WTC11 (cell line): ENCODE results near the gene ASTE1.

Experiments
- ATF6 ChIP-seq: sonication (generic); formaldehyde crosslinking; IDR thresholded peaks from 2 replicates; pipeline ENCODE4 v1.8.1; 2023; ENCODE audit warnings: mild to moderate bottlenecking, missing genetic modification reagents
- CTCF ChIP-seq: fragments of 200-600 bp; IDR thresholded peaks from 2 replicates; pipeline ENCODE4 v1.8.0; 2022; ENCODE audit warnings: antibody characterized with exemption
- GABPB1 ChIP-seq: sonication (generic); formaldehyde crosslinking; IDR thresholded peaks from 2 replicates; pipeline ENCODE4 v1.8.1; 2023; ENCODE audit warnings: mild to moderate bottlenecking, missing genetic modification reagents
- IRF1 ChIP-seq: sonication (generic); formaldehyde crosslinking; IDR thresholded peaks from 2 replicates; pipeline ENCODE4 v1.8.0; 2023; ENCODE audit warnings: missing genetic modification reagents
- JAZF1 ChIP-seq: fragments of 250-450 bp; sonication (Bioruptor Pico); IDR thresholded peaks from 2 replicates; pipeline ENCODE4 v1.9.0; 2021; ENCODE audit warnings: moderate library complexity, mild to moderate bottlenecking, inconsistent platforms
- MAX ChIP-seq: sonication (generic); formaldehyde crosslinking; IDR thresholded peaks from 2 replicates; pipeline ENCODE4 v1.8.0; 2022; ENCODE audit warnings: mild to moderate bottlenecking, missing genetic modification reagents
- MXD4 ChIP-seq: fragments of 250-450 bp; sonication (Bioruptor Pico); IDR thresholded peaks from 2 replicates; pipeline ENCODE4 v1.8.0; 2021; ENCODE audit warnings: mild to moderate bottlenecking, moderate library complexity, borderline replicate concordance
- NR2C2 ChIP-seq: sonication (generic); formaldehyde crosslinking; IDR thresholded peaks from 2 replicates; pipeline ENCODE4 v1.8.0; 2022; ENCODE audit warnings: mild to moderate bottlenecking, missing genetic modification reagents
- ZNF121 ChIP-seq: sonication (generic); formaldehyde crosslinking; IDR thresholded peaks from 2 replicates; pipeline ENCODE4 v1.8.0; 2023; ENCODE audit warnings: missing genetic modification reagents
- ZNF396 ChIP-seq: fragments of 250-450 bp; sonication (Bioruptor Pico); IDR thresholded peaks from 2 replicates; pipeline ENCODE4 v1.8.0; 2021; ENCODE audit warnings: mild to moderate bottlenecking, moderate library complexity, borderline replicate concordance
- TF ChIP-seq, protein P1 (sequence below): sonication (generic); formaldehyde crosslinking; conservative IDR thresholded peaks from 2 replicates; pipeline ENCODE4 v1.8.1; 2022; ENCODE audit warnings: mild to moderate bottlenecking, missing genetic modification reagents
- TF ChIP-seq, protein P2 (sequence below): sonication (generic); formaldehyde crosslinking; IDR thresholded peaks from 2 replicates; pipeline ENCODE4 v1.8.0; 2022; ENCODE audit warnings: mild to moderate bottlenecking, missing genetic modification reagents
- TF ChIP-seq, protein P3 (sequence below): sonication (generic); formaldehyde crosslinking; IDR thresholded peaks from 2 replicates; pipeline ENCODE4 v1.8.1; 2023; ENCODE audit warnings: mild to moderate bottlenecking, missing genetic modification reagents, borderline replicate concordance

- no peak for TF ChIP-seq CTCF
- no peak for TF ChIP-seq NR2C2
- TF ChIP-seq ATF6, result no peak
- no peak for TF ChIP-seq GABPB1
- no peak for TF ChIP-seq IRF1 (CRISPR knock-in tag)
- no peak for TF ChIP-seq JAZF1 (CRISPR knock-in tag)
- TF ChIP-seq MXD4 (CRISPR knock-in tag), result no peak
- TF ChIP-seq, protein P1, sequence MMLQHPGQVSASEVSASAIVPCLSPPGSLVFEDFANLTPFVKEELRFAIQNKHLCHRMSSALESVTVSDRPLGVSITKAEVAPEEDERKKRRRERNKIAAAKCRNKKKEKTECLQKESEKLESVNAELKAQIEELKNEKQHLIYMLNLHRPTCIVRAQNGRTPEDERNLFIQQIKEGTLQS (CRISPR knock-in tag), result no peak
- TF ChIP-seq MAX (CRISPR knock-in tag), result no peak
- TF ChIP-seq, protein P2, sequence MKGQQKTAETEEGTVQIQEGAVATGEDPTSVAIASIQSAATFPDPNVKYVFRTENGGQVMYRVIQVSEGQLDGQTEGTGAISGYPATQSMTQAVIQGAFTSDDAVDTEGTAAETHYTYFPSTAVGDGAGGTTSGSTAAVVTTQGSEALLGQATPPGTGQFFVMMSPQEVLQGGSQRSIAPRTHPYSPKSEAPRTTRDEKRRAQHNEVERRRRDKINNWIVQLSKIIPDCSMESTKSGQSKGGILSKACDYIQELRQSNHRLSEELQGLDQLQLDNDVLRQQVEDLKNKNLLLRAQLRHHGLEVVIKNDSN (CRISPR knock-in tag), result no peak
- TF ChIP-seq ZNF396 (CRISPR knock-in tag), result no peak
- TF ChIP-seq ZNF121 (CRISPR knock-in tag), result no peak
- TF ChIP-seq, protein P3, sequence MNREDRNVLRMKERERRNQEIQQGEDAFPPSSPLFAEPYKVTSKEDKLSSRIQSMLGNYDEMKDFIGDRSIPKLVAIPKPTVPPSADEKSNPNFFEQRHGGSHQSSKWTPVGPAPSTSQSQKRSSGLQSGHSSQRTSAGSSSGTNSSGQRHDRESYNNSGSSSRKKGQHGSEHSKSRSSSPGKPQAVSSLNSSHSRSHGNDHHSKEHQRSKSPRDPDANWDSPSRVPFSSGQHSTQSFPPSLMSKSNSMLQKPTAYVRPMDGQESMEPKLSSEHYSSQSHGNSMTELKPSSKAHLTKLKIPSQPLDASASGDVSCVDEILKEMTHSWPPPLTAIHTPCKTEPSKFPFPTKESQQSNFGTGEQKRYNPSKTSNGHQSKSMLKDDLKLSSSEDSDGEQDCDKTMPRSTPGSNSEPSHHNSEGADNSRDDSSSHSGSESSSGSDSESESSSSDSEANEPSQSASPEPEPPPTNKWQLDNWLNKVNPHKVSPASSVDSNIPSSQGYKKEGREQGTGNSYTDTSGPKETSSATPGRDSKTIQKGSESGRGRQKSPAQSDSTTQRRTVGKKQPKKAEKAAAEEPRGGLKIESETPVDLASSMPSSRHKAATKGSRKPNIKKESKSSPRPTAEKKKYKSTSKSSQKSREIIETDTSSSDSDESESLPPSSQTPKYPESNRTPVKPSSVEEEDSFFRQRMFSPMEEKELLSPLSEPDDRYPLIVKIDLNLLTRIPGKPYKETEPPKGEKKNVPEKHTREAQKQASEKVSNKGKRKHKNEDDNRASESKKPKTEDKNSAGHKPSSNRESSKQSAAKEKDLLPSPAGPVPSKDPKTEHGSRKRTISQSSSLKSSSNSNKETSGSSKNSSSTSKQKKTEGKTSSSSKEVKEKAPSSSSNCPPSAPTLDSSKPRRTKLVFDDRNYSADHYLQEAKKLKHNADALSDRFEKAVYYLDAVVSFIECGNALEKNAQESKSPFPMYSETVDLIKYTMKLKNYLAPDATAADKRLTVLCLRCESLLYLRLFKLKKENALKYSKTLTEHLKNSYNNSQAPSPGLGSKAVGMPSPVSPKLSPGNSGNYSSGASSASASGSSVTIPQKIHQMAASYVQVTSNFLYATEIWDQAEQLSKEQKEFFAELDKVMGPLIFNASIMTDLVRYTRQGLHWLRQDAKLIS, result no peak
Measured at GRCh38 chr3:130963878-130964277, 62.7 kb downstream of the ASTE1 start.
